ENCODE measurements around the gene SPINT2. TPM values are rescaled to one million over a fixed set of nuclear protein-coding genes. Genes with fewer than 3 reads are reported as not detected.

SPINT2 gene
- total RNA-seq, 4 donors from 2014 or later: 4.7 to 46.7 (median 12.8) TPM

DNA sequence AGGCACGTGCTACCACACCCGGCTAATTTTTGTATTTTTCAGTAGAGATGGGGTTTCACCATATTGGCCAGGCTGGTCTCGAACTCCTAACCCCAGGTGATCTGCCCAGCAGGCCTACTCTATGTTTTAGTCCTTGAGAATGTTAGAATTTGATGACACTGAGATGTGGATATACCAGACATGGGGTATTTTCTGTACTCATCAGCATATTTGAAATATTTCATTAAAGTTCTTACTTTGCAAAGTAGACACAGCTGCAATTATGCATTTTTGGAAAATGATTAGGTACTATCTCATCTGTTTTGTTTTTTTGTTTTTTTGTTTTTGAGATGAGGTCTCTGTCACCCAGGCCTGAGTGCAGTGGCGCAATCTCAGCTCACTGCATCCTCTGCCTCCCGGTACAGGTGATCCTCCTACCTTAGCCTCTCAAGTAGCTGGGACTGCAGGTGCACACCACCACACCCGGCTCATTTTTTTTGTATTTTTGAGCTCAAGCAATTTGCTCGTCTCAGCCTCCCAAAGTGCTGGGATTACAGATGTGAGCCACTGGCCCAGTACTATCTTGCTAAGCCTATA, 12.7 kb downstream of the SPINT2 start:
- TF ChIP-seq, protein P1, sequence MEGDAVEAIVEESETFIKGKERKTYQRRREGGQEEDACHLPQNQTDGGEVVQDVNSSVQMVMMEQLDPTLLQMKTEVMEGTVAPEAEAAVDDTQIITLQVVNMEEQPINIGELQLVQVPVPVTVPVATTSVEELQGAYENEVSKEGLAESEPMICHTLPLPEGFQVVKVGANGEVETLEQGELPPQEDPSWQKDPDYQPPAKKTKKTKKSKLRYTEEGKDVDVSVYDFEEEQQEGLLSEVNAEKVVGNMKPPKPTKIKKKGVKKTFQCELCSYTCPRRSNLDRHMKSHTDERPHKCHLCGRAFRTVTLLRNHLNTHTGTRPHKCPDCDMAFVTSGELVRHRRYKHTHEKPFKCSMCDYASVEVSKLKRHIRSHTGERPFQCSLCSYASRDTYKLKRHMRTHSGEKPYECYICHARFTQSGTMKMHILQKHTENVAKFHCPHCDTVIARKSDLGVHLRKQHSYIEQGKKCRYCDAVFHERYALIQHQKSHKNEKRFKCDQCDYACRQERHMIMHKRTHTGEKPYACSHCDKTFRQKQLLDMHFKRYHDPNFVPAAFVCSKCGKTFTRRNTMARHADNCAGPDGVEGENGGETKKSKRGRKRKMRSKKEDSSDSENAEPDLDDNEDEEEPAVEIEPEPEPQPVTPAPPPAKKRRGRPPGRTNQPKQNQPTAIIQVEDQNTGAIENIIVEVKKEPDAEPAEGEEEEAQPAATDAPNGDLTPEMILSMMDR (IDR thresholded peaks at IDR 0.05; ENCODE audit: low read depth): no peak

DNA sequence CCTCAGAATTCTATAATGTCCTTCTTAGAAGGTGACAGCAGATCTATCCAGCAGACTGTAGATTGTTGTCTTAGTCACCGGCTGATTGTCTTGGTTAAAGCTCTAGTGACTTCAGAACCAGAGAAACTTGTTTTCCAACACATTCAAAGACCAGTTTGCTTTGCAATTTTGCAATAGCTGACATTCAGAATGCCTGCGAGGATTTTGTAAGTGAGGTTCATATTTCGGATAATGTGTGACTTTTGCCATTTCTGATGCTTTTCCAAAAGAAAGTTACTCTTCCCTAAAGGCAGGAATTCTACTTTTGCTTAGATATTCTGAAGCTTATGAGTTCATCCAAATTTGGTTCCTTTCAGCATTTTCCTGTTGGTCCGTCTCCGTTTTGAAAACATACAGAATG, 13.2 kb downstream of the SPINT2 start:
- TF ChIP-seq, protein P1 (IDR thresholded peaks at IDR 0.05; ENCODE audit: low read depth): no peak

- TF ChIP-seq, protein P1 (IDR thresholded peaks at IDR 0.05; ENCODE audit: low read depth): no peak
These were observed 13.8 kb downstream of the SPINT2 start for GRCh38 chr19:38277969-38278680.

- TF ChIP-seq, protein P1 (IDR thresholded peaks at IDR 0.05; ENCODE audit: low read depth): no peak
These were observed 14.4 kb downstream of the SPINT2 start for GRCh38 chr19:38278751-38279150.

DNA sequence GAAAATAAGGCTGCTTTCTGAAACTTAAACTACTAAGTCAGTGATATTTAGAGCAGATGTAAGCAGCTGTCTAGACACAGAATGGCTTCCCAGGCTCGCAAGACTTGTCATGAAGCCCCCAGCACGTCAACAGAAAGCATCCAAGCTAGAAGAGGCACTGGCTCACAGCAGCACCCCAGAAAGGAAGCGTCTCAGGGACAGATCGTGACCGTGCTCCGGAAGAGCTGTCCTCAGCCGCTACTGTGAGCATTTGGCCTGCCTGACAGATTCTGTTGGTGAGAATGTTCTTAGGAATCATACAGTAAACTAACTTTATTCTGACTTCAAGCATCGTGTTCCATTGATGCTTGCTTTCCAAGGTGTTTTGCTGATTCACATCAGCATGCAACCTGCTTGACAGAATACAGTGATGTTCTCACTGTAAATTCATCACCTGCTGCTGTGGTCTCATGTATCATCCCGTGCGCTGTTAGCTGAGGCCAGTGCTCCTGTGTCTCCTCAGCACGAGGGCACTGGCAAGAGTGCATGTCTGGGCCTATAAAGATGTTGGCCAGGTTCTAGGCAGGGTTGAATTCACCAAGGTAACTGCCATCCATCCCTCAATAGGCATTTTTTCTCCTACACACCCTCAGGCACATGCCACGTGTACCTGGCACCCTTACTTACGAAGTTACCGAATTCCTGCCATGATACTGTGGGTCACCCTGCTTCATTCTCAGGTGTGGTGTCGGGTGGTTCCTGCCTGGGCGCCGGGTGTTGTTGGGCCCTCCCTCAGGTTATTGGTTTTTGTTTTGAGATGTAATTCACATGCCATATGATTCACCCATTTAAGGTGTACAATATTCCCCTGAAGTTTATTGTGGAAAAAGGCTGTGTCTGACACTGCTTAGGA, 15.9 kb downstream of the SPINT2 start:
- TF ChIP-seq, protein P1 (IDR thresholded peaks at IDR 0.05; ENCODE audit: low read depth): no peak

GRCh38 chr19:38281811-38282566, 17.6 kb downstream of the SPINT2 start:
- TF ChIP-seq, protein P1 (IDR thresholded peaks at IDR 0.05; ENCODE audit: low read depth): no peak
